Kidney capillary endothelial cell (primary cell): ENCODE results near the gene C2orf78.
"Not testable (repeated sequence)": the region's sequence is repeated elsewhere in the genome, so short reads cannot be mapped to it uniquely, and the experiment has no call there.

ENCODE experiments used
- DNase-seq: peaks from one replicate; pipeline ENCODE4 v3.0.0-alpha.2; 2018; ENCODE audit warnings: low spot score

Gene C2orf78

DNA sequence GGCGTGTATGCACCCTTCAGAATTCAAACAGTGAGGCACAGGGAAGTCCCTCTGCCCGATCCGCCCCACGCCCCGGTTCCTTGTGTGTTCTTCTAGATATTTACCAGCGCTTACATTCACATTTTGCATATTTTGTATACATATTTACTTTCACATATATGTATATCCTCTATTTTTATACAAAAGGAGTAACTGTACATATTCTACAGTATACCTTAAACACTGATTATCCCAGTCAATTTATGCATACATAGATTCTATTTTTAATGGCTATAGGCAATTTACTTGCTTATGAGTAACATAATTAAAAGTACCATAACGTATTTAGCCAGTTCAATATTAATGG lies 3.8 kb upstream of the C2orf78 start:
- no peak for DNase-seq

DNA sequence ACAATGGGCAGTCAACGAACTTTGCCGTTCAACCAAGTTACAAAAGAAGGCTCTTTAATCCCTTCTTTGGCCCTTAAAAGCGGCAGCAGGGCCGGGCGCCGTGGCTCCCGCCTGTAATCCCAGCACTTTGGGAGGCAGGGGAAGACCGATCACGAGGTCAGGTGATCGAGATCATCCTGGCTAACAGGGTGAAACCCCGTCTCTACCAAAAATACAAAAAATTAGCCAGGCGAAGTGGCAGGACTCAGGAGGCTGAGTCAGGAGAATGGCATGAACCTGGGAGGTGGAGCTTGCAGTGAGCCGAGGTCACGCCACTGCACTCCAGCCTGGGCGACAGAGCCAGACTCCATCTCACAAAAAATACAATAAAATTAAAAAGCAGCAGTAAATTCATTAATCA lies 581 bp upstream of the C2orf78 start:
- not testable (repeated sequence) for DNase-seq

DNA sequence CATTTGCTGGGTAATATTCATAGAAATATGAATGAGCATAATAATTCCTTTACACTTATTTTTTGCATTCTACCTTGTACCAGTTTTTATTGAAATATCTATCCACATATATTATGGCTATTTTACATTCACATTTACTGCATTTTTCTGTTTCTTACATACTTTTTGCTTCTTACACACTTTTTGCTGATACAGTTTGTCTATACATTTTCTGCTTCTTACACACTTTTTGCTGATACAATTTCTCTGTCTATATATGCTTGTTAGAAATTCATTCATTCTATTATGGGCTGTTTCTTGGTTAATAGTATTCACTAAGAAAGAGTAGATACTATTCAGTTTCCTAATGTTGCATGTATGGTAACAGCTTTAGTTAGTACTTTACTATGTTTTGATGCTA lies 27.9 kb downstream of the C2orf78 start:
- DNase-seq, result no peak

DNA sequence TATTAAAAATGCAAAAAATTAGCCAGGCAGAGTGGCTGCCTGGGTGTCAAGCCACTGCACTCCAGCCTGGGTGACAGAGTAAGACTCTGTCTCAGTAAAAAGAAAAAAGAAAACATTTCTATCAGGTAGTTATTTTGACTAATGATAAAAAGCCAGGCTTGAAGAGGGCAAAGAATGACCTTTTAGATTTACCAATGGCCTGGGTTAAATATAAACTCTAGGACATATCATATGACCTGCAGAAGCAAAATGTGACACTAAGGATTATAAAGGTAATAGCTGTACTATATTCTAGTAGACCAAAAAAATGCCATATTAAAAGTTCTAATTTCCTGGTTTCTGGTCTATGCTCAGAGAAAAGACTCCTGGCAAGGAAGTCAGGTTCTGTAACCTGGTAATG lies 28.7 kb downstream of the C2orf78 start:
- no peak for DNase-seq

DNA sequence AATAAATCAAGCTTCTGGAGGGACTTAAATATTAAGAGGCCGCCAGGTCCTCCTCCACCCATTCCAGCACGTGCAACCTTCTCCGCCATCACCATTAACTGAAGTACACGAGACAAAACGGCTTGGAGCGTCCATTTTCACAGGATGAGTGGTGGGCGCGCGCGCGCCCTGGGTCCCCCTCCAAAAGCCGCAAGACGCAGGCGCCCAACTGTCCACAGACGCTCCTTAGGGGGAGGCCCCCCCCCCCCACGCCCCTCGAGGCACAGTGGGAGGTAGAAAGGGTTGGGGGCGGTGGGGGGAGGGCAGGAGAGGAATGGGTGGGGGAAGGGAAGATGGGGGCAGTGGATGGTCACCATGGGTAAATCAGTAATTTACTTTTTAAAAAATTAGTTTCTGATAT lies 34.3 kb downstream of the C2orf78 start:
- no peak for DNase-seq

DNA sequence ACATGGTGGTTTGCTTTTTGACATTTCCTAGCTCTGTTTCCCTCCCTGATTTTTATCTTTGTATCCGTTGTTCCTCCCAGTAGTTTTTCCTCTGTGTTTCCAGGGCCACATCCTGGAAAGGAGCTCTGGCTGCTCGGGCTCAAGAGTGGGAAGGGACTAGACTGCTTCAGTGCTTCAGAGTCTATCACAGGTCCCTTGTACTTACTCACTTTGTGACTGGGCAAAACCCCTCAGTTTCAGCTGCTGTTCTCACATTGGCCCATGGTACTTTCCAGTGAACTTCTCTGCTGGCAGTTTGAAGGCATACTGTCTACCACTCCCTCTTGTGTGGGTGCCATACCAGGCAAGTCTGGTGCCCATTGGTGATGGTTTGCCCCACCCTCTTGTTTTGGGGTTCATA lies 37.2 kb downstream of the C2orf78 start:
- DNase-seq, result no peak

DNA sequence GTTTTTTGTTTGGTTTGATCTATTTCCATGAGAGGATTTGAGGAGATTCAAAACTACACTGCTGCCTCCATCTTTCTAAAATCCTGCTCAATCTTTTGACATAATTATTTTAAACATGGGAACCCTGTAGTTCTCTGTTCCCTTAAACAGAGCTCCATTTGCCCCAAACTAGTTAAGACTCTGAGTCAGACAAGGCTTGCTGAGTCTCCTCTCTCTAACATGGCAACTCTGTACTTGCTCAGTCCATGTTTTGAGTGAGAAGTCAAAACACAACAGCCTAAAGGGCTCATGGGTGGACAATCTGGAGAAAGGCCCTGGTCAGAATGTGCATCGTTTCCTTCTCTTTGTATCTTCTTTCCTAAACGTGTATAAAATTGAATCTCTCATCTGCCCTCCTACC lies 37.7 kb downstream of the C2orf78 start:
- no peak for DNase-seq

DNA sequence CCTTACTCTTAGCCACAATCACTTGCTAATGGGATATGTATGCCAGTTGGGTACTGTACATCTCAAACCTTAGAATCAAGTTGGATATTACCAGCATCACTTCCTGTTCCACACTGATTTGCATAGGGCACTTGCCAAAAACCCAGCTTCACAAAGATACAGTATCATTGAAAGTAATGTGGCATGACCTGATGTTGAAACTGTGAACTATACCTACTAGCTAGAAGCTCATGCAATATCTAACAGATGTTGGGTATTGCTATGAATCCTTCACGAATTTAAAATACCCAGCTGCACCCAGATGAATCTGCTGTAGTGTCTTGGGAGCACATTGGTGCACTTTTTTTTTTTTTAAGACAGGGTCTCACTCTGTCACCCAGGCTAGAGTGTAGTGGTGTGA lies 38.3 kb downstream of the C2orf78 start:
- no peak for DNase-seq

DNA sequence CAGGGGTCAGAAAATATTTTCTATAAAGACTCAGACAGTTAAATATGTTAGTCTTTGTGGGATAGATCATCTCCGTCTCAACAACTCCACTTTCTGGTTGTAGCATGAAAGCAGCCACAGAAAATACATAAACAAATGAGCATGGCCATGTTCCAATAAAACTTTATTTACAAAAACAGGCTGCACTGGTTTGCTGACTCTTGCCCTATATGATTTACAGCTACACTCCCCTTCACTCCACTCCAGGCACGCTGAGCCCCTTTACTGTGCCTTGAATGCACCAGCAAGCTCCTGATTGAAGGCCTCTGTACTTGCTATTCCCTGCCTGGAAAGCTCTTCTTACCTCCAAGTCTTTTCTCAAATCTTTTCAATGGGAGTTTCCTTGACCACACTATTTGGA lies 39.0 kb downstream of the C2orf78 start:
- no peak for DNase-seq

DNA sequence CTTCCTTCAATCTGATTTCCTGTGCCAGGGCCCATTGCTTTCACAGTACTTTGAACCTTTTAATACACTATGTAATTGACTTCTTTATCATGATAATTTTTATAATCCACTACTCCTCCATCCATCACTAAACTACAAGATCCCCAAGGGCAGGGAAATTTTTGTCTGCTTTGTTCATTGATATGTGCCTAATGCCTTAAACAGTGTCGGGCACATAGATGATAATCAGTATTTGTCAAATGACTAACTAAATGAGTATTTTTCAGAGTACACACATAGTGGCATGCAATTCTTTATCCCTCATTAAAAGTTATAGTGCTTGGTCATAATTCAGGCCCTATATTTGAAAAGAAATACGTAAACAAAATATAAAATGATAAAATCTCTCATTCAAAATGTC lies 39.4 kb downstream of the C2orf78 start:
- DNase-seq, result no peak

DNA sequence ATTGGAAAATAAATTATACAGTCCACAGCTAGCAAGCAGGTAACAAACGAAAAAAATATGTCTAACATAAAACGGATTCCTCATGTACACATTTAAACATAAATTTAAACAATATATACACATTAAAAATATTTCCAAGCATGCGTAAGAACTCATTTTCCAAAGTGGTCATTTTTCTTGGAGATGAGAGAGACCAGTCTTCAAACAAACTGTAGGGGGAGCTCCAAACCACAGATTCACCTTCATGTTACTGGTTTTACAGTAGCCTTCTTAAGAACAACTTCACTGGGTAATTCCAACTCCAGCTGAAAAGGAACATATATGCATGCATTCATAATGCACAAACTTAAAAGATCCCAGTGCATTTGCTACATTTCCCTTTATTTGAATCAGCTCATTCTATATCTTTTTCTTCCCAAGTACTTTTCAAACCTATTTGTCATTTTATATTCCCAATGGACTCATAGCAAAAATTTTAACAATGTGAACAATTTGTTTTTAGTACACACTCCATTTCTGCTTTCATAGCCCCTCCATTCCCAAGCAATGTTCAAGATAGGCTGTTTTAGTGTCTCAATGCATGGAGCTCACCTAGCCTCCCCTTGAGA lies 40.0 kb downstream of the C2orf78 start:
- peak; percentile 81 for DNase-seq

DNA sequence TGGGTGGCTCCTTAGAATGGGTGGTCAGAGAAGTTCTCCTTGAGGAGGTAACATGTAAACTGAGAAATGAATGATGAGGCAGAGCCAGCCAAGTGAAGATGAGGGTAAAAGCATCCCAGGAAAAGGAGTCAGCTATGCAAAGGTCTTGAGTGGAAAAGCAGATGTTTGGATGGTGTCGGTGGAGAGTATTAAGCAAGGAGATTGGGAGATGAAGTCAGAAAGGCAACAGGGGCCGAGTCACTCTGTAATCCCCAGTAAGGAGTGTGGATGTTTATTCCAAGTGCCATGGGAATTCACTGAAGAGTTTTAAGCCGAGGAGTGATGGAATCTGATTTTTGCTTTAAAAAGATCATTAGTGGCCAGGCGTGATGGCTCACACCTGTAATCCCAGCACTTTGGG lies 41.4 kb downstream of the C2orf78 start:
- no peak for DNase-seq

DNA sequence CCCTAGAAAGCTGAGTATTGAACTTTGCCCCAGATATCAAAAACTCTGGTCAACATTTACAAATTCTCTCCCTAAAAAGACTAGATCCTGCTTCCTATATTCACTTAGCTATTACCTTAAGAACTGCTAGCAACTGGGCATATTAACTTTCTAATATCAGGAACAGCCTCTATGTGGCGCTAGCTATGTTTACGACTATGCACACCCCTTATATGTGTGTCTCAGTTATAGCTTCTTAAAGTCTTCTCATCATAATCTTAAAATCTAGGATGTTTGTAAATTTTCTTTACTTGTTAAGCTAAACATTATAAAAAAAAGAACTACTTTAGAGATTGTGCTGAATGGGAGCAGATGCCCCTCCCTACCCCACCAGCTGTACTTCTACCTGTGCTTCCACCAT lies 43.0 kb downstream of the C2orf78 start:
- no peak for DNase-seq

DNA sequence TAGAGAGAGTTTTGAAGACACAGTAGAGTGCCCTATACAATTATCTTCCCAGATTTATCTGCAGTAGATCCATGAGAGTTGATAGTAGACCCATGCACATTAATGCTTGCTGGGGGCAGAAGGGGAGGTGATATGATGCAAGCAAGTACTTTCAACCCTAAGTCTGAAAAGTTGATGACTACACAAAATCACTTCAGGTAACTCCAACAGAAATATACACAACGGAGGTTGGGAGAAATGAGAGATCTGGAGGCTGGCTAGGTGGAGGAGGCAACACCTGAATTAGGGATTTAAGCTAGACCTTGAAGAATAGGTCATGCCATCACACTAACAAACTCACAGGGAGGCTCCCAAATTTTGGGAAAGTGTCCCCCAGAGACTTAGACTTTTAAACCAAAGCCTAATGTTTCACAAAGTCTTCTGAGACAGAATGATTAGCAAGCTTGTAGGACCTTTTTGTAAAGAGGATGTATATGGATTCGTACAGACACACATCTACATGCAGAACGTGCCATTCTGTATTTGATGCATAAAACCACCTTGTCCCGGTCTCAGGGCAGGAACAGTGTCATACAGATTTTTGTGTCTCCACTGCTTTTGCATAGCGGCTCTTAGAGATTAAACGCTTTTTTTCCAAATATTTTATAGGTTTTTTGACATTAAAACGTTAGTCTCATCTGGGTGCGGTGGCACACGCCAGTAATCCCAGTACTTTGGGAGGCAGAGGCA lies 43.8 kb downstream of the C2orf78 start:
- no peak for DNase-seq

DNA sequence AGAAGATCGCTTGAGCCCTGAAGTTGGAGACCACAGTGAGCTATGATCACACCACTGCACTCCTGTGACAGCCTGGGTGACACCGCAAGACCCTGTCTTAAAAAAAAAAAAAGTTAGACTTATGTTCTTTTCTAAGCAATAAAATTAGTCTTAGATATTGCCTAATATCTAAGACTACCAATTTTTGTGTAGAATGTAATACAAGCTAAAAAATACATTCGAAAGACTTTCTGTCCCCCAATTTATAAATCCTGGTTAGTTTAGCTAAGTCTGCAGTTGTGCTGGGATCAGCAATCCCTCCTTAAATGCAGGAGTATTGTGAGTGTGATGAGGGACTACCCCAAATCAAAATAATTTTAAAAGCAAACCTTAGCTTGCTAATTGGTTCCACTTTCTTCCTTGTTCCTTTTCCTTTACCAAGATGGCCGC lies 44.4 kb downstream of the C2orf78 start:
- DNase-seq, result no peak

DNA sequence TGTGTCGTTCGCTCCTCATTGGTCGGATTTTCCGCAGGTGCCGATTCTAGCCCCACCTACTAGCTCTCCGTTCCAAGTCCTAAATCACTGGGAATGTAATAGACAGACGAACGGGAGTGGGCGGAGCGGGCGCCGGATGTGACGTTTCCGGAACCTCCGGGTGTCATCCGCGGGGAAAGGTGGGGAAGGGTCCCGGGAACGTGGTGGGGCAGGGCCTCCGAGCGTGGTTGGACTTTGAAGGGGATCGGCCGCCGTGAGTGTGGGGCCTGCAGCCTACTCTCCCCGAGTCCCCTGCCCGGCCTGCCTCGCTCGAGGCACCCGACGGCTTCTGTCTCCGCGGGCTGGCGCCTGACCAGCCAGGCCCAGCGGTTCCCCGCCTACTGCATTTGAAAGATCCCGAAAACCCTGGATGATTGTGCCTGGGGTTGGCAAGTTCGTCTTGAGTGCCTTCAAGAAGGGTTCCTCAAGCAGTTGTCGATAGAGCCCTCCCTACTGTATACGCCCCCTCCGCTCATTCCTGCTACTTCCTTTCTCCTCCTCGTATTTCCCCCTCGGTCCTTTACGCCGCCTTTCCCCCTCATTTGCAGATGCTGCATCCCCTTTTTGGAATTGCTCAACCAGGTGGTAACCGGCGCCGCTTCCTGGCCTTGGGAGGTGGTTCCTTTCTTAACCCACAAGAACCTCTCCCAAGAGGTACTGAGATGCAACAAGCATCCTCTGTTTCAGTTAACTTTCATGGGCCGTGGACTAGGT lies 45.0 kb downstream of the C2orf78 start, which contains the start of gene STAMBP:
Gene STAMBP, plus strand, starts transcription at position 144 of the 753 bp plus-strand sequence. CDS start 1,896 bp downstream, outside the sequence.
- DNase-seq, result peak; percentile 95

DNA sequence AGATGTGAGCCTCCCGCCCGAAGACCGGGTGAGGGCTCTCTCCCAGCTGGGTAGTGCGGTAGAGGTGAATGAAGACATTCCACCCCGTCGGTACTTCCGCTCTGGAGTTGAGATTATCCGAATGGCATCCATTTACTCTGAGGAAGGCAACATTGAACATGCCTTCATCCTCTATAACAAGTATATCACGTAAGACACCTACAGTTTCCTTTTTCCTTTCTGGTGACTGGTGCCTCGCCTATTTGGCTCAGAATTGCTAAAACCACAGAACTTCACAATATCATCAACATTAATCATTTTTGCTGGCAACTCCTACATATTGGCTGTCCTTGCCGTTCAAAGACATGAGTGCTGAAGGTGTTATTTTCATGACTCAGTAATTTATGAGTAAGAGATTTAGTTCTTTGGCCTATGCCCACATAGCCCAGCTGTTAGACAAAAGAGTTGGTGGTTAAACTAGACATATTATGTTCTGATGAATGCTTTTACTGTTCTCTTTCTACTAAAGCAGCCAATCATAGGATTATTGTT lies 47.0 kb downstream of the C2orf78 start:
- no peak for DNase-seq

DNA sequence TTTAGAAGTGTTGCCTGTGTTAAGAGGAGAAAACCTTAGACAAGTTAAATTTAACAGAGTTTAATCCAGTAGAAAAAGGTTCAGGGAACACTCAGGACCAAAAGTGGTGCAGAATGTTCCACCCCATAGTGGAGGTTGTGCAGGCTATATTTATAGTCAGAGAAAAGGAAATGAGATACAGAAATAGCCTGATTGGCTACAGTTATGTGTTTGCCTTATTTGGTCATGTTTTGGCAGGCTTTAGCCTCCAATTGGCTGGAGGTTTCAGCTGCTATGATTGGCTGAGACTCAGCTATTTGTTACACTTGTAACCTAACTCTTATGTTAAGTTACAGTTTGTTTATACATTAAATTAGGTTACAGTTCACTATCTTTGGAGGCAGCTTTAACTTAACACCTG lies 48.9 kb downstream of the C2orf78 start:
- no peak for DNase-seq

DNA sequence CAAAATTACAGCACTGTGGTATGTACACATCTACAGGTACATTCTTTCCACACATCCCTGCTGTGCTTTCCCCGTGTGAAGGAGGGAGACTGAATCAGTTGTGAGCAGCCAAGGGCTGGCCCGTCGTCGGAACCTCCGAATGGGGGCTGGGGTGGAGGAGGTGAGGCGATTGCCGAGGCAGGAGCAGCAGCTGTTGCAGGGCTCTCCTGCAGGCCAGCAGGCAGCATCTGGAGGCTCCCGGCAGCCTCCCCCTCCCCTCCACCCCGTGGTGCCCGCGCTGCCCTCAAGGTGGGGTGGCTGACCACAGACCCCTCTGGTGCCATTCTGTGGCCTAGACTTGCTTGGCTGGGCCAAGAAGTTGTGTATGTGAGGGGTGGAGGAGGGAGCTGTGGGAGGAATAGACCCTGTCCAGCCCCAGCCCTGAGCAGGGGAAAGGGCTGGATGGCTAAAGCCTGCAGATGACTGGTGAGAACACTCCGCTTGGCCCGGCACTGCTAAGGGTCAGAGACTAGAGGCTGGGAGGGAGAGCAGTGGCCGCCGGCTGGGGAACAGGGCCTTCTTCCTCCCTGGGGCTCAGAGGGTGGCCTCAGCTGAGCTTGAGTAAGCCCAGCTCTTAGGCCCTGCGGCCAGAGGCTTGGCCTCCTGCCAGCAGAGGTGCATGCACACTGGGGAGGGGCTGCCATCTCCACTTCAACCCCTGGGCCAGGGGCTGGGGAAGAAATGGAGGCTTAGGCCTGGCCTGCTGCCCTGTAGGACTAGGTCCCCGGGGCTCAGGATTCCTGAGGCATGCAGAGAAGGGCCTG lies 52.4 kb downstream of the C2orf78 start:
- no peak for DNase-seq

DNA sequence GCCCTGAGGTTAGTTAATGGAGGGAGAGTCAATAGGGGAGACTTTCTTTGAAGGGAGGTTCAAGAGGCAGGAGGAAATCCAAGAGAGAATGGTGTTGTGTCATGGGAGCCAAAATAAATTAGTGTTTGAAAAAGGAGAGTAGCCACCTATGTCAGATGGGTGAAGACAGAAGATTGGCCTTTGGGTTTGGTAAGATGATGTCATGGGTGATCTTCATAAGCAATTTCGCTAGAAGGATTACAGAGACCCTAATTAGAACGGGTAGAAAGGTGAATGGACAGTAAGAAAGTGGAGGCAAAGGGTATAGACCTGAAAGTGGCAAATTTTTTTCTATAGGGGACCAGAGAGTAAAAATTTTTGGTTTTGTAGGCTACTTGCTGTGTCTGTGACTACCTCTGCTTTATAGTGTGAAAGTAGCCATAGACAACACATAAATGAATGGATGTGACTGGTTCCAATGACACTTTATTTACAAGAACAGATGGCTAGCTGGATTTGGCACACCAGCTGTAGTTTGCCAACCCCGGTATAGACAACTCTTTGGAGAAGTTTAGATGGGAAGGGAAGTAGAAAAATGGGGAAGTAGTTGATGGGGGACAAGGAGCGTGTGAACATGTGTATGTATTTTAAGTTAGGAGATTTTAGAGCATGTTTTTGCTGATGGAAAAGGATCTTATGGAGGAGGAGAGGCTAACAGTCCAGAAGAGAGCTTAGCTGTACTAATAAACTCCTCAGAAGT lies 54.0 kb downstream of the C2orf78 start:
- DNase-seq, result no peak

DNA sequence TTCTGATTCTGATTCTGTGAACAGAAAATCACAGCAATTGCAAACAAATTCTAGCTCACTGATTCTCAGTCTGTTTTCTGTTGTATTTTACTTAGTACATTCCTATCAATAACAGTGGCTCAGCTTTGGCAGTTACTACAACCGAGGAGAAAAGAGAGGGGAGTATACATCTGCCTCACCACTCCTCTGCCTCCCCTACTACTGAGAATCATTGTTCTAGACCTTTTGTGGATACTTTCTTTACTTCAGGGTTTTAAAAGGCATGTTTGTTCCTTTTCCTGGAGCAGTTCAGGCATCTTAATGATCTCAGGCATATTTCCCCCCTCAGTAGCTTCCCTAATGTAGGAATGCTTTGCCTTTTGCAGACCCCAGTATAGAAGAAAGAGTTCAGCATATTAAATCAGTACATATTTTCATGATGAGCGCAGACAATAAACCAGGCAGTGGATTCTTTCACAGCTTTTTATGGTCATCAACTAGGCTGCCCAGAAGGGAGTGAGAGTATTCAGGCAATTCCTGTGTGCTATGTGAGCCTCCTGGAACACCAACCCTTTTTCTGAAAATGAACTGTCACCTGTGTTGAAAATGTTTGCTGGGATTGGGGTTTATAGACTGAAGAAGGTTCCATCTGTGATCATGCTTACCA lies 55.0 kb downstream of the C2orf78 start:
- DNase-seq, result no peak
